Gastrocnemius medialis (tissue), 4 donors: ENCODE data around the gene CYP27A1.

Experiments
- POLR2A ChIP-seq, 2 donors: fragments of 450-650 bp; IDR thresholded peaks; one replicate each; pipeline ENCODE4 v1.6.1; 2017; ENCODE audit warnings: antibody characterized with exemption in 2 of 2, mild to moderate bottlenecking in 2 of 2, moderate library complexity in 2 of 2
- TF ChIP-seq, protein P1 (sequence below), 5 experiments: fragments of 450-650 bp in 3 of 5; fragments of 200-600 bp in 2 of 5; sonication (generic) in 2 of 5; IDR thresholded peaks in 4 of 5; conservative IDR thresholded peaks in 1 of 5; 1 replicate in 4 of 5; 2 replicates in 1 of 5; pipeline ENCODE4 v1.5.1; 2016 to 2019; ENCODE audit warnings: antibody characterized with exemption in 5 of 5, mild to moderate bottlenecking in 3 of 5, moderate library complexity in 3 of 5

DNA sequence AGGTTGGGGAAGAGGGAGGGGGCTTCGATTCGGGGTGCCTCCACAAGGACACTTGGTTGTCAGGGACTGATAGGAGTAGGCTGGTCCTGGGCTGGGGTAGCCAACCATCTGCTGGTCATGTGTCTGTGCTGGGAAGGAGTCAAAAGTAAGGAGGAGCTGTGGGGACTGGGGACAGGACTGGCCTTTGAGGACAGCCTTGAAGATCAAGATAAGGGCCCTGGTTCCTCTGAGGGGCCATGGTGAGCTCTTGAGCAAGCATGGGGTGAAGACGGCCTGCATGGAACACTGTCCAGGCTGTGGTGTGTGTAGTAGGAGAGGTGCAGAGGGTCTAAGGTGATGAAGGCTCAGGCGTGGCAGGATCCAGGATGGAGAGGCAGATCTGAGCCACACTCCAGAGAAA lies 1.7 kb downstream of the CYP27A1 start:
- TF ChIP-seq, protein P1, sequence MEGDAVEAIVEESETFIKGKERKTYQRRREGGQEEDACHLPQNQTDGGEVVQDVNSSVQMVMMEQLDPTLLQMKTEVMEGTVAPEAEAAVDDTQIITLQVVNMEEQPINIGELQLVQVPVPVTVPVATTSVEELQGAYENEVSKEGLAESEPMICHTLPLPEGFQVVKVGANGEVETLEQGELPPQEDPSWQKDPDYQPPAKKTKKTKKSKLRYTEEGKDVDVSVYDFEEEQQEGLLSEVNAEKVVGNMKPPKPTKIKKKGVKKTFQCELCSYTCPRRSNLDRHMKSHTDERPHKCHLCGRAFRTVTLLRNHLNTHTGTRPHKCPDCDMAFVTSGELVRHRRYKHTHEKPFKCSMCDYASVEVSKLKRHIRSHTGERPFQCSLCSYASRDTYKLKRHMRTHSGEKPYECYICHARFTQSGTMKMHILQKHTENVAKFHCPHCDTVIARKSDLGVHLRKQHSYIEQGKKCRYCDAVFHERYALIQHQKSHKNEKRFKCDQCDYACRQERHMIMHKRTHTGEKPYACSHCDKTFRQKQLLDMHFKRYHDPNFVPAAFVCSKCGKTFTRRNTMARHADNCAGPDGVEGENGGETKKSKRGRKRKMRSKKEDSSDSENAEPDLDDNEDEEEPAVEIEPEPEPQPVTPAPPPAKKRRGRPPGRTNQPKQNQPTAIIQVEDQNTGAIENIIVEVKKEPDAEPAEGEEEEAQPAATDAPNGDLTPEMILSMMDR (IDR thresholded peaks at IDR 0.05 in 4 of 5, conservative IDR thresholded peaks at IDR 0.05 in 1 of 5), result no peak
- TF ChIP-seq POLR2A (IDR thresholded peaks at IDR 0.05), result no peak
